ENCODE results near the gene TMEM178A.

The TMEM178A gene

GRCh38 chr2:39733070-39733674, 67.5 kb downstream of the TMEM178A start:
- H3K4me3 ChIP-seq (ENCODE audit: low read depth, low read length) = no peak overlapping the region
- no peak for TF ChIP-seq CTCF (IDR thresholded peaks at IDR 0.05; ENCODE audit: borderline replicate concordance, insufficient read depth, low read depth, low read length)

GRCh38 chr2:39734445-39734844, 68.7 kb downstream of the TMEM178A start:
- TF ChIP-seq CTCF (IDR thresholded peaks at IDR 0.05; ENCODE audit: borderline replicate concordance, insufficient read depth, low read depth, low read length) = no peak
- H3K4me3 ChIP-seq (ENCODE audit: low read depth, low read length) = no peak overlapping the region

- H3K4me3 ChIP-seq (ENCODE audit: low read depth, low read length) = no peak overlapping the region
- TF ChIP-seq CTCF (IDR thresholded peaks at IDR 0.05; ENCODE audit: borderline replicate concordance, insufficient read depth, low read depth, low read length) = no peak
These were observed 69.9 kb downstream of the TMEM178A start for GRCh38 chr2:39735648-39736047.

- H3K4me3 ChIP-seq (ENCODE audit: low read depth, low read length) = no peak overlapping the region
- TF ChIP-seq CTCF (IDR thresholded peaks at IDR 0.05; ENCODE audit: borderline replicate concordance, insufficient read depth, low read depth, low read length) = no peak
These were observed 70.9 kb downstream of the TMEM178A start for GRCh38 chr2:39736640-39737039.

- H3K4me3 ChIP-seq (ENCODE audit: low read depth, low read length) = no peak overlapping the region
- TF ChIP-seq CTCF (IDR thresholded peaks at IDR 0.05; ENCODE audit: borderline replicate concordance, insufficient read depth, low read depth, low read length) = no peak
These were observed 71.9 kb downstream of the TMEM178A start for GRCh38 chr2:39737661-39738060.

GRCh38 chr2:39738936-39739335, 73.2 kb downstream of the TMEM178A start:
- no peak overlapping the region for H3K4me3 ChIP-seq (ENCODE audit: low read depth, low read length)
- no peak for TF ChIP-seq CTCF (IDR thresholded peaks at IDR 0.05; ENCODE audit: borderline replicate concordance, insufficient read depth, low read depth, low read length)

- no peak overlapping the region for H3K4me3 ChIP-seq (ENCODE audit: low read depth, low read length)
- TF ChIP-seq CTCF (IDR thresholded peaks at IDR 0.05; ENCODE audit: borderline replicate concordance, insufficient read depth, low read depth, low read length) = no peak
These were observed 73.7 kb downstream of the TMEM178A start for GRCh38 chr2:39739386-39739785.
